A673 (cell line): ENCODE results near the gene HSF2BP. TPM values are rescaled to one million over a fixed set of nuclear protein-coding genes. Genes with fewer than 3 reads are reported as not detected.
A peak's percentile ranks its signal among the peaks of the same experiment; 100 is the strongest.

Experiments used
- BruUV-seq: library from RNA; stranded (reverse); fragments of 400-500 nt; replicated peaks from 2 replicates; lab custom pipeline; 2021; lab: Mats Ljungman, UMichigan
- CTCF ChIA-PET: fragments of 300-600 bp; sonication (Branson Sonifier 250); formaldehyde crosslinking; loops from one replicate; lab custom pipeline; 2022; ENCODE audit warnings: antibody characterized with exemption; lab: Charles Lee
- POLR2A ChIA-PET: fragments of 300-600 bp; sonication (Branson Sonifier 250); formaldehyde crosslinking; loops from one replicate; lab custom pipeline; 2022; ENCODE audit warnings: antibody characterized with exemption; ENCODE audit not compliant: low non-redundant PET; lab: Charles Lee
- DNase-seq: peaks from one replicate; pipeline ENCODE4 v3.0.0-alpha.2; 2015; ENCODE audit warnings: low spot score
- H3K27ac ChIP-seq: fragments of 200-600 bp; sonication (generic); 2 replicates; pipeline ENCODE4 v1.5.1; 2016; ENCODE audit warnings: mixed run types, low read depth, mild to moderate bottlenecking, mixed read lengths, antibody characterized with exemption, low read length; ENCODE audit not compliant: poor library complexity, severe bottlenecking
- H3K27me3 ChIP-seq: fragments of 200-600 bp; sonication (generic); replicated peaks from 2 replicates; pipeline ENCODE4 v1.6.1; 2017; ENCODE audit warnings: mixed run types, low read depth, mild to moderate bottlenecking, mixed read lengths, antibody characterized with exemption, low read length; ENCODE audit not compliant: insufficient read depth, poor library complexity
- H3K36me3 ChIP-seq: fragments of 200-600 bp; sonication (generic); 2 replicates; pipeline ENCODE4 v1.6.1; 2016; ENCODE audit warnings: mixed run types, mild to moderate bottlenecking, mixed read lengths, antibody characterized with exemption, low read length; ENCODE audit not compliant: insufficient read depth, poor library complexity, severe bottlenecking
- H3K4me1 ChIP-seq: fragments of 200-600 bp; sonication (generic); 2 replicates; pipeline ENCODE4 v1.6.1; 2017; ENCODE audit warnings: mixed run types, mild to moderate bottlenecking, mixed read lengths, antibody characterized with exemption, low read length; ENCODE audit not compliant: insufficient read depth, poor library complexity, severe bottlenecking
- H3K4me3 ChIP-seq: fragments of 200-600 bp; sonication (generic); 2 replicates; pipeline ENCODE4 v1.5.1; 2016; ENCODE audit warnings: low read depth, mixed run types, mild to moderate bottlenecking, mixed read lengths, low read length; ENCODE audit not compliant: poor library complexity, severe bottlenecking
- H3K9me3 ChIP-seq: fragments of 200-600 bp; sonication (generic); 2 replicates; pipeline ENCODE4 v1.6.1; 2016; ENCODE audit warnings: mixed run types, low read depth, mild to moderate bottlenecking, mixed read lengths, antibody characterized with exemption, low read length; ENCODE audit not compliant: poor library complexity, severe bottlenecking
- EZH2 ChIP-seq: fragments of 200-600 bp; sonication (generic); IDR thresholded peaks from 2 replicates; pipeline ENCODE4 v1.6.1; 2017; ENCODE audit warnings: borderline replicate concordance, low read depth, mild to moderate bottlenecking, mixed read lengths, antibody characterized with exemption, low read length; ENCODE audit not compliant: poor library complexity, severe bottlenecking
- intact Hi-C: fragments of 100-400 bp; cut with micrococcal nuclease; formaldehyde crosslinking; loops from one replicate; pipeline ENCODE4 v1.10.0; 2022; ENCODE audit not compliant: unreplicated experiment
- total RNA-seq: library from RNA; stranded (reverse); gene quantifications from 2 replicates; pipeline ENCODE4 v1.2.3, GENCODE V29; 2021
- TF ChIP-seq, protein P1 (sequence below): fragments of 300-800, 200-600 bp; sonication (generic); conservative IDR thresholded peaks from 2 replicates; pipeline ENCODE4 v1.5.1; 2017; ENCODE audit warnings: low read depth, mild to moderate bottlenecking, antibody characterized with exemption, low read length, moderate library complexity, mixed read lengths

Gene HSF2BP
- total RNA-seq, 1 experiment from 2014 or later: 2.4 TPM

DNA sequence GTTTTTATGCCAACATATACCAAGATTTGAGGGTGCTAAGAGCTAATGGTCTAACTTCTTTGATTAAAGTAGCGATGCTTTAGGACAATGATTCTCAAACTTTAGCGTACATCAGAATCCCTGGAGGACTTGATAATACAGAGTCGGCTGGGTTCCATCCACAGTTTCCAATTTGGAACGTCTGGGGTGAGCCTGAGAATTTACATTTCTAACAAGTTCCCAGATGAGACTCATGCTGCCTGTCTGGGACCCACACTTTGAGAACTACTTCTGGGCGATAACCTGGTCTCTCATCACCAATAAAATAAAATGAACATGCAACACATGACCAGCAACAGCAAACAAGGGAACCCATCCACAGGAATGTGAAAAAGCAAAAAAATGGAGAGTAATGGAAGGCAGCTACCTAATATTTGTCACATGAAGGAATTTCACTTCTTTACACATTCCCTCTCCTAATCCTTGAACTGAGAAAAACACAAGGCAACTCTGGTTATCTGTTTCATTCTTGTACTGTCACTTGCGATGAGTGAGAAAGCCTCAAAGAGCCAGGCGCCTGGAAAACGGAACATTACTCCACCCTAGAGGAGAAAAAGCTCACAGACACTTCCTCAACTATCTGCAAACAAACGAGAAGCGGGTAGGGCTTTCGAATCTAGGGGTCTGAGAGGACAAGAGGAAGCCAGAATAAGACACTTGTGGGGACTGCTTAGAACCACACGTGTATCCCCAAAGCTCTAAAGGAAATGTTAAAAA lies 14.0 kb downstream of the HSF2BP start:
- POLR2A ChIA-PET: interaction anchor here (0.5 kb wide), 1 partner anchor 453 kb away, joined by 3 read pairs; no protein-coding TSS in a partner anchor
- CTCF ChIA-PET: interaction anchor here (0.5 to 0.6 kb wide), 3 partner anchors 8 to 1051 kb away, joined by 3 to 4 read pairs (median 3); no protein-coding TSS in a partner anchor

DNA sequence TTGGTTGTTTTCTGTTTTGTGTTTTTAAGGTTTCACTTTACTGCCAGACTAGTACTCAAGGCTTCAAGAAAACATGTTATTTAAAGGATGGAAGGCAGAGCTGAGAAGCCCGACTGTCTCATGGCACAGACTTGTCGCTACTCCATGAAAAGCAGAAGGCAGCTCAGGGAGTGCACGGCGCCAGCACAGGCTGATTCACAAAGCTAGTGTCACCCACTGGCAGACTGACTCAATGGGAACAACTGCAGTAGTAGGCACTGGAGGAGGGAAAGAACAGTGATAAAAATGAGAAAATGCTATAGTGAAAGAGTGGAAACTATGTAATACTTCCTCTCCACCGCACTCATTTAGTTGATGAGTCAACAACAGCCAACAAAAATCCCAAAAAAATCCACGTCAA lies 14.7 kb downstream of the HSF2BP start:
- DNase-seq: no peak
- TF ChIP-seq, protein P1, sequence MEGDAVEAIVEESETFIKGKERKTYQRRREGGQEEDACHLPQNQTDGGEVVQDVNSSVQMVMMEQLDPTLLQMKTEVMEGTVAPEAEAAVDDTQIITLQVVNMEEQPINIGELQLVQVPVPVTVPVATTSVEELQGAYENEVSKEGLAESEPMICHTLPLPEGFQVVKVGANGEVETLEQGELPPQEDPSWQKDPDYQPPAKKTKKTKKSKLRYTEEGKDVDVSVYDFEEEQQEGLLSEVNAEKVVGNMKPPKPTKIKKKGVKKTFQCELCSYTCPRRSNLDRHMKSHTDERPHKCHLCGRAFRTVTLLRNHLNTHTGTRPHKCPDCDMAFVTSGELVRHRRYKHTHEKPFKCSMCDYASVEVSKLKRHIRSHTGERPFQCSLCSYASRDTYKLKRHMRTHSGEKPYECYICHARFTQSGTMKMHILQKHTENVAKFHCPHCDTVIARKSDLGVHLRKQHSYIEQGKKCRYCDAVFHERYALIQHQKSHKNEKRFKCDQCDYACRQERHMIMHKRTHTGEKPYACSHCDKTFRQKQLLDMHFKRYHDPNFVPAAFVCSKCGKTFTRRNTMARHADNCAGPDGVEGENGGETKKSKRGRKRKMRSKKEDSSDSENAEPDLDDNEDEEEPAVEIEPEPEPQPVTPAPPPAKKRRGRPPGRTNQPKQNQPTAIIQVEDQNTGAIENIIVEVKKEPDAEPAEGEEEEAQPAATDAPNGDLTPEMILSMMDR: no peak
- no peak for TF ChIP-seq EZH2
- no TSS peak for BruUV-seq
- intact Hi-C loops: loop anchor here (10.0 kb wide), 2 partner anchors 330 to 1050 kb away; no protein-coding TSS in a partner anchor
- no peaks in the 10 kb centered on the region for H3K36me3 ChIP-seq
- ChIA-PET POLR2A (no interaction called here), CTCF (interaction anchor here (0.5 kb wide), 1 partner anchor 370 kb away, joined by 3 read pairs; no protein-coding TSS in a partner anchor)
- no peaks in the 10 kb centered on the region for H3K27me3 ChIP-seq
- no peak overlapping the region for H3K27ac ChIP-seq
- H3K9me3 ChIP-seq: no peaks in the 10 kb centered on the region
- no peak overlapping the region for H3K4me3 ChIP-seq
- H3K4me1 ChIP-seq: peaks cover 15% of the 10 kb centered on the region

More for the DNA sequence above, 14.0 kb downstream of the HSF2BP start:
- Histone ChIP-seq H3K4me3 (no peak overlapping the region), H3K9me3 (no peaks in the 10 kb centered on the region), H3K36me3 (no peaks in the 10 kb centered on the region), H3K27ac (no peak overlapping the region), H3K4me1 (peaks cover 15% of the 10 kb centered on the region), H3K27me3 (no peaks in the 10 kb centered on the region)
- BruUV-seq: no TSS peak
- peak; percentile 81 for DNase-seq
- intact Hi-C loops: loop anchor here (10.0 kb wide), 2 partner anchors 331 to 1051 kb away; no protein-coding TSS in a partner anchor
- no peak for TF ChIP-seq EZH2
- TF ChIP-seq, protein P1: peak; percentile 74

DNA sequence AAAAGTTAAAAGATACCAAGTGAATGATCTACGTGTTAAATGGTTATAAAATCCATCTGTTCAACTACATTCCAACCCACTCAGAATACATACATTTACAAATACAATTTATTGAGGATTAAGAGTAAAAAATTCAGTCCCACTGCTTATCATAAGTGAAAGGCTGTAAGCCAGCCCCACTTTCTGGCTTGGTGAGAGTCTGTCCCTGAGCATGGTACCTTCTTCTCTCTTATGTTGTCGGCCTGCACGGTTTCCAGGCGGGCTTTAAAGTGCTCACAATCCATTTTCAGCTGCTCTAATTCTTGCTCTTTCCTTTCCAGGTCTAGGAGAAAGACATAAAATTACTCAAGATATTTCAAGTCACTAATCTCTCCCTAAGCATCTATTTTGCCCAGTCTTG lies 15.2 kb downstream of the HSF2BP start:
- no peak overlapping the region for H3K4me3 ChIP-seq
- CTCF ChIA-PET: no interaction called here
- POLR2A ChIA-PET: no interaction called here
- no peaks in the 10 kb centered on the region for H3K9me3 ChIP-seq
- peaks cover 15% of the 10 kb centered on the region for H3K4me1 ChIP-seq
- no peaks in the 10 kb centered on the region for H3K27me3 ChIP-seq
- no peak overlapping the region for H3K27ac ChIP-seq
- no TSS peak for BruUV-seq
- DNase-seq: no peak
- TF ChIP-seq EZH2: no peak
- TF ChIP-seq, protein P1: no peak
- intact Hi-C loops: loop anchor here (10.0 kb wide), 2 partner anchors 329 to 1049 kb away; no protein-coding TSS in a partner anchor
- H3K36me3 ChIP-seq: no peaks in the 10 kb centered on the region
